ACHN (cell line): ENCODE data around the gene ANKDD1A.

Source experiments
- DNase-seq: peaks from one replicate; pipeline ENCODE4 v3.0.0-alpha.2; 2015
- in situ Hi-C: cut with HindIII; loops from 2 replicates; pipeline ENCODE4 v1.10.0; 2017; ENCODE audit warnings: low sequenced_read_pairs, low pct_ligation_motif_present, low pct_unique_long_range_greater_than_20kb

Gene ANKDD1A

GRCh38 chr15:64911311-64912186, at the start of gene ANKDD1A:
ANKDD1A (plus strand) TSS chr15:64911902; CDS start chr15:64911931, 29 bp downstream.
- in situ Hi-C loops = no loop called here
- DNase-seq = peak; percentile 44

GRCh38 chr15:64861960-64862359, 49.7 kb upstream of the ANKDD1A start:
- no peak for DNase-seq
- in situ Hi-C loops = no loop called here

- DNase-seq = no peak
- in situ Hi-C loops = no loop called here
These were observed 49.3 kb upstream of the ANKDD1A start for GRCh38 chr15:64862408-64862807.

- in situ Hi-C loops = no loop called here
- no peak for DNase-seq
These were observed 47.6 kb upstream of the ANKDD1A start for GRCh38 chr15:64864068-64864467.

- in situ Hi-C loops = no loop called here
- no peak for DNase-seq
These were observed 46.3 kb upstream of the ANKDD1A start for GRCh38 chr15:64865126-64865997.

- peak; percentile 29 for DNase-seq
- in situ Hi-C loops = no loop called here
These were observed 45.6 kb upstream of the ANKDD1A start for GRCh38 chr15:64865998-64866520.

GRCh38 chr15:64869501-64869900, 42.2 kb upstream of the ANKDD1A start:
- DNase-seq = no peak
- in situ Hi-C loops = no loop called here

GRCh38 chr15:64870353-64870752, 41.3 kb upstream of the ANKDD1A start:
- in situ Hi-C loops = no loop called here
- DNase-seq = no peak

- in situ Hi-C loops = no loop called here
- no peak for DNase-seq
These were observed 36.0 kb upstream of the ANKDD1A start for GRCh38 chr15:64875641-64876223.

- DNase-seq = no peak
- in situ Hi-C loops = no loop called here
These were observed 34.3 kb upstream of the ANKDD1A start for GRCh38 chr15:64877435-64877834.

- no peak for DNase-seq
- in situ Hi-C loops = no loop called here
These were observed 33.0 kb upstream of the ANKDD1A start for GRCh38 chr15:64878705-64879104.

- in situ Hi-C loops = no loop called here
- no peak for DNase-seq
These were observed 28.6 kb upstream of the ANKDD1A start for GRCh38 chr15:64883100-64883581.

GRCh38 chr15:64883997-64884511, 27.6 kb upstream of the ANKDD1A start:
- in situ Hi-C loops = no loop called here
- peak; percentile 86 for DNase-seq

- DNase-seq = no peak
- in situ Hi-C loops = no loop called here
These were observed 27.0 kb upstream of the ANKDD1A start for GRCh38 chr15:64884679-64885078.

- in situ Hi-C loops = no loop called here
- DNase-seq = no peak
These were observed 23.4 kb upstream of the ANKDD1A start for GRCh38 chr15:64888336-64888735.

GRCh38 chr15:64891561-64891960, 20.1 kb upstream of the ANKDD1A start:
- in situ Hi-C loops = no loop called here
- no peak for DNase-seq

- in situ Hi-C loops = no loop called here
- no peak for DNase-seq
These were observed 18.8 kb upstream of the ANKDD1A start for GRCh38 chr15:64892847-64893403.
